ENCODE results near the gene KLC1.
A peak's percentile ranks its signal among the peaks of the same experiment; 100 is the strongest.

KLC1 gene

GRCh38 chr14:103707329-103708263 lies 78.6 kb downstream of the KLC1 start:
- no peak for DNase-seq

GRCh38 chr14:103708750-103709187 lies 79.8 kb downstream of the KLC1 start:
- DNase-seq, result no peak

- no peak for DNase-seq
Measured at GRCh38 chr14:103709814-103710213, 80.8 kb downstream of the KLC1 start.

- DNase-seq, result no peak
Measured at GRCh38 chr14:103710771-103711377, 81.9 kb downstream of the KLC1 start.

GRCh38 chr14:103711516-103712431 lies 82.8 kb downstream of the KLC1 start:
- DNase-seq, result no peak

GRCh38 chr14:103712633-103713247 lies 83.7 kb downstream of the KLC1 start:
- DNase-seq, result no peak

- no peak for DNase-seq
Measured at GRCh38 chr14:103713304-103714062, 84.5 kb downstream of the KLC1 start.

- DNase-seq, result no peak
Measured at GRCh38 chr14:103714063-103714724, 85.2 kb downstream of the KLC1 start.

GRCh38 chr14:103715052-103716000 lies 86.3 kb downstream of the KLC1 start, which contains the start of the genes XRCC3 and ZFYVE21:
XRCC3 (minus strand) TSS chr14:103715451; CDS start chr14:103711087, 4,364 bp downstream.
ZFYVE21 (plus strand) TSS chr14:103715810; CDS start chr14:103715842, 32 bp downstream.
- DNase-seq, result peak; percentile 86

- no peak for DNase-seq
Measured at GRCh38 chr14:103716091-103716801, 87.2 kb downstream of the KLC1 start.

GRCh38 chr14:103716899-103717411 lies 87.9 kb downstream of the KLC1 start:
- DNase-seq, result no peak

GRCh38 chr14:103718572-103718971 lies 89.6 kb downstream of the KLC1 start:
- no peak for DNase-seq

- DNase-seq, result no peak
Measured at GRCh38 chr14:103719751-103720150, 90.7 kb downstream of the KLC1 start.

- no peak for DNase-seq
Measured at GRCh38 chr14:103721334-103722120, 92.5 kb downstream of the KLC1 start.

GRCh38 chr14:103723748-103724081 lies 94.7 kb downstream of the KLC1 start:
- DNase-seq, result no peak

- no peak for DNase-seq
Measured at GRCh38 chr14:103724116-103724515, 95.1 kb downstream of the KLC1 start.

- no peak for DNase-seq
Measured at GRCh38 chr14:103725001-103725682, 96.1 kb downstream of the KLC1 start.
